ENCODE results near the gene ZNF70.

ZNF70 gene

DNA sequence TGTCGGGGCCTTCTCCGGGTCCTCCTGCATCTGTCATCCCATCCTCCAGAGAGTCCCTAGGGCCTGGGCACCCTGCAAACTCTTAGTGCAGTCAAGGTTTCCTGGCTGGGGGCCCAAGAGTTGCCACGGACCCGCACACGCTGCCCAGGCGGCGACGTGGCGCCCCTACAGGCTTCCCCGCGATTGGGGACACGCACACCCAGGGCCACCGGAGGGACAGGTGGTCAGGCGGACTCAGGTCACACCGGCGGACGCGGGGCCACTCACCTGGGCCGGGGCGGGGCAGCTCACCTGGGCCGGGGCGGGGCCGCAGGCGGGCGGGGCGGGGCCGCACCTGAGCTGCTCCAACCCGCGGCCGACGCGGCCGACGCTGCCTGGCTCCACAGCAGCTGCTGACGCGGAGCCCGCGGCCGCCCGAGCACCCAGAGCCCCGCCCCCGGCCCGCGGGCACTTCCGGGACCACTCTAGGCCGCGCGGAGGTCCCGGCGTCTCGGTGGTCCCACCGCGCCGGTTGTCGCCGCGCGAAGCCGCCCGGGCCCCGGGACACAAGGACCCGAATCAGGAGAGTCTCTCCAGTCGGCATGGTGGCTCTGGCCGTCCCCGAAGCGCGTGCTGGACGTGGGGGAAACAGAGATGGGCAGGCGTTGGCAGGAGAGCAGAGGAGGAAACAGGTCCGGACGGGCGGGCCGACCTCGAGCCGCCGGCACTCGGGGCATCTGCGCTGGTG lies at the start of gene ZNF70:
ZNF70 (minus strand) TSS at position 399 of the 727 bp plus-strand sequence. CDS start 5,972 bp downstream, outside the sequence.
- DNase-seq (ENCODE audit: low read depth in 2 of 2): peak; percentile 70 to 71

DNA sequence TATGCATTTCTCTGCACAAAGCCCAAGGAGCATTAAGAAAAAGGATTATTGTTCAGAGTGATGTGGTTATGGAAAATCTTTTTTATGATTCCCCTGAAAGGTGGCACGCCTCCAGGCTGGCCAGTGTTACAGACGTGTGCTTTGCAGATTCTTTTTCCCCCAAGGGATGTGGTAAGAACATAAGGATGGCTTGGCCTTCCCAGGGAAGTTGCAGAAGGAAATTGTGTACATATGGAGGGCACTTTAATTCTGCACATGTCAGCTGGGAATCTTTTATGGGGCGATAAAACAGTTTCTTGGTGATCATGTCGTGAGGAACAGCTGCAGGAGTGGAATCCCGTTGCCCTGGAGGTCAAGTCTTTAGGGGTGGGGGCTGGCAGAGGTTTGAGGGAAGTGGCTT lies 45.5 kb upstream of the ZNF70 start:
- no peak for DNase-seq (ENCODE audit: low read depth in 2 of 2)

DNA sequence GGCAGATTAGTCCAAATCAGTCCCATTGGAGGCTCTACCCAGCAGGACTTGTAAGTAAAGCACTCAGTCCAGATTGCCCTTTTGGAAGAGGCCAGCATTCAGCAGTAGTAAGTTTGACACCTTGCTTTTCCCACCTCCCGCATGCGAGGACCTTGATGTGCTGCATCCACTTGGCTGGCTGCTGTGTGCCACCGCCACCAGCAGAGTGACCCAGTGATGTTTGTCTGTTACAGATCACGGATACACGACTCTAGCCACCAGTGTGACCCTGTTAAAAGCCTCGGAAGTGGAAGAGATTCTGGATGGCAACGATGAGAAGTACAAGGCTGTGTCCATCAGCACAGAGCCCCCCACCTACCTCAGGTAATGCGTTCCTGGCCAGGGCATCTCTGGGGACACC lies 42.4 kb upstream of the ZNF70 start:
- DNase-seq (ENCODE audit: low read depth in 2 of 2): no peak

DNA sequence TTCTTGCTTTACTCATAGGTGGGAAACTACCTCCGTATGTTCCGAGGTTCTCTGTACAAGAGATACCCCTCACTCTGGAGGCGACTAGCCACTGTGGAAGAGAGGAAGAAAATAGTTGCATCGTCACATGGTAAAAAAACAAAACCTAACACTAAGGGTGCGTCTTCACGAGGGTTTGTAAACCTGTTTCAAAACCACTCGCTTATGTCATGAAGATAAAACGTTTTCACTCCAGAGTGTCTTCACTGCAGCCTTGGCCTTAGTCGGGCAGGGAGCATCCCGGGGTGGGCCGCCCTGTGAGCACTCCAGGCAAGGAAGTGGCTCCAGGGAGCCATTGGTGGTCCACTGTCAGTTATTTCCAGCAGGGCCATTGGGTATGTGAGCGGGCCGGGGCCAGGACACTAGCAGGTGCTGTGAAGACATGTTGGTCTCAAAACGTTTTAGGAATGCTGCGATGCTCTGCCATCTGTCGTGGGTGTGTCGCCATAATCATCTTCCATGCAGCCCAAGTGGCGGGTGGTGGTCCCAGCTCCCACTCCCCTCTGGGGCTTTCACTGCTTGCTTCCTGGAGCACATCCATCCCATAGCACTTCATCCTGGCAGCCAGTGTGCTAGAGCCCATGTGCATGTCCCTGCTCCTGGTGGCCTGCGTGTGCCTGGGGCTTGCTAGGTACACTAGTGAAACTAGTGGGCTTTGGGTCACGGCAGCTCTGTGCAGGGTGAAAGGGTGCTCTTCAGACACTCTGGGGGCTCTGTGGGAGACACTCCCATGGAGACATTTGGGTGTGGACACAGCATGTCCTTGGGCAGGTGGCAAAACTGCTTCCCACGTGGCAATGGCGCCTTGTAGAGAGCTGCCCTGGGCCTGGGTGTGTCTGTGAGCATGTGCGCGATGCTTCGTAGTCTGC lies 41.1 kb upstream of the ZNF70 start:
- DNase-seq (ENCODE audit: low read depth in 2 of 2): no peak

DNA sequence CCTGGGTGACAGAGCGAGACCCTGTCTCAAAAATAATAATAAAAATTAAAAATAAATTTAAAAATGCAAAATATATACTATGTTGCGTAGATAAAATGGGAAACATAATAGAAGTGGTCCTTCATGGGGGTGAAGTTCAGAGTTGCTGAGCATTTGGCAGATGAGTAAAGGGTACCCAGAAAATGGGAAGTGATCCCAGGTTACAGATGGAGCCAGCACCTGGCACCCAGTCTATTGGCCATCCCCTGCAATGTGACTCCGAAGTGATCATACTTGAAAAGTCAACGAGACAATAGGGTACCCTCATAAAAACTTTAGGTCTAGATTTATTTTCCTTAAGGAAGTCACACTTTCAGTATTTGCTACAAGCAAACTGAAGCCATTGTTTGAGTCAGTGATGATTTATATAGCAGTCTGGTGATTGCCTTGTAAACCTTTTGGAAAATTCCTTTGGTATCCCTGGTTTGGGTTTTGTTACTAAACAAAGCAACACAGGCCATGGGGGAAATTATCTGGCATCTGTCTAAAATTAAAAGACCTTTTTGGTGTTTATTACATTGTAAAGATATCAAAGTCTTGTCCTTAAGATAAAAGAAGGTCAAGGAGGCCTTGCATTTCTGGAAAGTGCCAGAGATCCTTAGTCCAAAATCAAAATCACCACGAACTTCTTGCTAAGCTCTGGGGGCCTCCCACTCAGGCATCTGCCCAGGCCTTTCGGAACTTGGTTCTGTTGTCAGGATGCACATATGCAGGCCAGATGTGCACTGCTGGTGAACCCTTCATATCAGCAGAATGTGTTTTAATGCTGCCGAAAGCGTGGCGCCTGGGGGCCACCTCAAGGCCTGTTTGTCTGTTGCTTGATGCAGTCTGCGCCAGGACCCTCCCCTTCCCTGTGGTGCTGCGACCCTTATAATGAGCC lies 40.2 kb upstream of the ZNF70 start:
- DNase-seq (ENCODE audit: low read depth in 2 of 2): no peak

DNA sequence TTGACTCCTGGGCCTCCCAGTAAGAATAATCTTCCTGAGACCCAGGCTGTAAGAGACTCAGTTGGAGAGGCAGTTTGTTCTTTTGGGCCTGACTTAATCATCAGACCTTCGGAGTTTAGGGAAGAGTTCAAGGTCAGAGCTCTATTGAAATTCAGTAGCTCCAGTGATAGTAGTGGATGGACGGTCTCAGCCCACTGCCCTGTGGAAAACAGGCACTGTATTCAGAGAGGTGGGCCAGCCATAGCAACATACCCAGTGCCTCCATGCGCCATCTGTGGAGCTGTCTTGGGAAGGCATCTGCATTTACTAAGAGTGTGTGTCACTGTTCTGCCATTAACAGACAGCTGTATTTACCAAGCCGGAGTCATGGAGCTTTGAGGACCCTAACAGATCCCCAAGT lies 38.7 kb upstream of the ZNF70 start:
- DNase-seq (ENCODE audit: low read depth in 2 of 2): no peak

DNA sequence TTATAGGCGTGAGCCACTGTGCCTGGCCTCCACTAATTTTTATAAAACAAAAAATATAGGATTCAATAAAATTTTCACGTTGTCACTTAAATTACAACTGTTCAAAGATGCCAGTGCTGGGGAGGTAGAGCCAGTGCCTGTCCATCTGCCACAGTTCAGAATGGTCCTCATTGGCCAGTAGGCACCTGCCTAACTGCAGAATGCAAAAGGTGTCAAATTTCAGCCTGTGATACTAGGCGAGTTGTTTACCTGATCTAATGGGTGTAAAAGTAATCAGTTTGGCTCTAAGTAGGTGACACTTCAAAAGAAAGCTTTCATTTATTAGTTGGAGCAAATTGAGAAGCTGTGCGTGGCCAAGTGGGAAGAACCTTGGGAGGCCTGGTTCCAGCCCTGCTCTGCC lies 38.2 kb upstream of the ZNF70 start:
- DNase-seq (ENCODE audit: low read depth in 2 of 2): no peak

DNA sequence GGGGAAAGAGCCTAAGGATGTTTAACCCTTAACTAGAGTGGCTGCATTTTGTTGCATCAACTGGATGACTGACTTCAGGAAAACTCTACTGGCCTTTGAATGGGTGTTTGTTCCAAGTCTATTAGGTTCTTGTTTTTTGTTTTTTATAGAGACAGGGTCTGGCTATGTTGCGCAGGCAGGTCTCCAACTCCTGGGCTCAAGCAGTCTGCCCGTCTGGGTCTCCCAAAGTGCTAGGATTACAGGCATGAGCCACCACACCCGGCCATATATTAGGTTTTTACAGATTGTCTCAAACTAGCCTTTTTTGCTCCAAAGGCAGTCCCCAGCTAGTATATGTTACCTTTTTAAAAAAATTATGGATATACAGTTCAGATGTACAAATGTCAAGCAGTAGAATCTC lies 37.0 kb upstream of the ZNF70 start:
- DNase-seq (ENCODE audit: low read depth in 2 of 2): no peak

DNA sequence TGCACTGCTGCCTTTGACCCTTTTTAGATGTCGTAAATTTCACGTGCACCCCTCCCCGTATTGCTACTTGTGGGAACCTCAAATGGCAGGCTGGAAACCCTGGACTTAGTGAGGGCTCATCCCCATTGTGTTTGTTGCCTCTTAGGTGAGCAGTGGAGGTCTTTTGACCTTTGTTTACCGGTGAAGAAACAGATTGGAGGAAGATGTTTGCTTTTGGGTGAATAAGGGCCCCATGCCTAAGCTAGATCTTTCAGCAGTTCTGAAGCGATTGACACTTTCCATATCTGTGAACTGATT lies 36.6 kb upstream of the ZNF70 start:
- no peak for DNase-seq (ENCODE audit: low read depth in 2 of 2)

DNA sequence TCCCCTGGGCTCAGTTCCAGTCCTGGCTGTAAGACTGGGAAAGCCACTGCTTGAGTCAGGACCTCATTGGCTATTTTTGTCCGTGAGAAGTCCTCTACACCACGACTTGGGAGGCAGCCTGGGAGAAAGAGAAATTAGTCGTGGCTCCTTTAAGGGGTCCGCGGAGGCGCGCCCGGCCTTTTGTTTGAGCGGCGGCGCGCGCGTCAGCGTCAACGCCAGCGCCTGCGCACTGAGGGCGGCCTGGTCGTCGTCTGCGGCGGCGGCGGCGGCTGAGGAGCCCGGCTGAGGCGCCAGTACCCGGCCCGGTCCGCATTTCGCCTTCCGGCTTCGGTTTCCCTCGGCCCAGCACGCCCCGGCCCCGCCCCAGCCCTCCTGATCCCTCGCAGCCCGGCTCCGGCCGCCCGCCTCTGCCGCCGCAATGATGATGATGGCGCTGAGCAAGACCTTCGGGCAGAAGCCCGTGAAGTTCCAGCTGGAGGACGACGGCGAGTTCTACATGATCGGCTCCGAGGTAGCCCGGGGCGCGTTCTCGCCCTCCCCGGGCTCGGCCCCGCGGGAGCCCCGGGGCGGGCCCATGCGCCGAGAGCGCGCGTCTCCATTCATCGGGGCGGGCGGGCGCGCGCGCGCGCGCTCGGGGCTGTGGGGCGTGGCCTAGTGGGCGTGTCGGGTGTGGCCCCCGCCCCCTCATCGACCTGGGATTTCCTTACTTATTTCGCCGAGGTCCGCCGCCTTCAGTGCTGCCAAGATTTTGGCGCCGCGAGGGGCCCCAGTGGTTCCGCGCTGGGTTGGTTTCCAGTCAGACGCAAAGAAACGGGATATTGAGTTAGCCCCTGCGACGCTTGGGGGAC lies 36.1 kb upstream of the ZNF70 start, which contains the start of gene SMARCB1:
SMARCB1 (plus strand) TSS at position 215 of the 848 bp plus-strand sequence; CDS start at position 419, 204 bp downstream.
- DNase-seq (ENCODE audit: low read depth in 2 of 2): peak; percentile 83 to 86

DNA sequence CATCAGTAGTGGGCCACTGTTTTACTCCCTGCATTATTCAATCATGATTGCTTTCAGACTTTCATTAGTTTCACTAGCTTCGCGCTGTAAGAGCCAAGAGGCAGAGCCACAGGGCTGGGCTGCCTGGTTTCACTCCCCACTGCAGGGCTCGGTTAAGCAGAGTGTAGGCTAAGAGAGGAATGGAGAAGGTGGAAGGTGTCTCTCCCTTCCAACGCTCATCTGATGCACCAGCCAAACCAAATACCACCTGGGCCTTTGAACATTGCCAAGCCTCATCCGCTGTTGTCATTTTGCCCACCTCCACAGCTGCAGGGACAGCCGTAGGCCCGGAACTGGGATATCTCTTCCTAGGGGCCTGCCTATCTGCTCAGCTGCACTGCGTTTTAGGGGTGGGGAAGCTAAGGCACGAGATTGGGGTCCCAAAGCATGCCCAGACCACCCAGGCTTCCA lies 35.4 kb upstream of the ZNF70 start:
- DNase-seq (ENCODE audit: low read depth in 2 of 2): no peak

DNA sequence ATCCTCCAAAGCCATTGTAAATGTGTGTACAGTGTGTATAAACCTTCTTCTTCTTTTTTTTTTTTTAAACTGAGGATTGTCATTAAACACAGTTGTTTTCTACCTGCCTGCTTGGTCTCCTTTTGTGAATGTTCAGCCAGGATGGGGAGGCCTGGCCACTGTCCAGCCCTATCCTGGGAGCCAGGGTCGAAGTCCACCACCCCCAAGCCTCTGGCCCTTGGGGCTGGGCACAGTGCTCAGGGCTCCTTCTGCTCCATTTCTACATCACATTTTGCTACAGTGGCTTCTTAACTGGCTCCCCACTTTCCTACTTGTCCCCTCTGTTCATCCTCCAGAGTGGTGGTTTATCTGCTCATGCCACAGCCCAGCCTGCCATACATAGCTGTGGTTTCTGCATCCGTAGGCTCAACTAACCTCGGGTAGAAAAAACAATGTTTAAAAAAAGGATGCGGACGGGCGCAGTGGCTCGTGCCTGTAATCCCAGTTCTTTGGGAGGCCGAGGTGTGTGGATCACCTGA lies 33.4 kb upstream of the ZNF70 start:
- no peak for DNase-seq (ENCODE audit: low read depth in 2 of 2)

DNA sequence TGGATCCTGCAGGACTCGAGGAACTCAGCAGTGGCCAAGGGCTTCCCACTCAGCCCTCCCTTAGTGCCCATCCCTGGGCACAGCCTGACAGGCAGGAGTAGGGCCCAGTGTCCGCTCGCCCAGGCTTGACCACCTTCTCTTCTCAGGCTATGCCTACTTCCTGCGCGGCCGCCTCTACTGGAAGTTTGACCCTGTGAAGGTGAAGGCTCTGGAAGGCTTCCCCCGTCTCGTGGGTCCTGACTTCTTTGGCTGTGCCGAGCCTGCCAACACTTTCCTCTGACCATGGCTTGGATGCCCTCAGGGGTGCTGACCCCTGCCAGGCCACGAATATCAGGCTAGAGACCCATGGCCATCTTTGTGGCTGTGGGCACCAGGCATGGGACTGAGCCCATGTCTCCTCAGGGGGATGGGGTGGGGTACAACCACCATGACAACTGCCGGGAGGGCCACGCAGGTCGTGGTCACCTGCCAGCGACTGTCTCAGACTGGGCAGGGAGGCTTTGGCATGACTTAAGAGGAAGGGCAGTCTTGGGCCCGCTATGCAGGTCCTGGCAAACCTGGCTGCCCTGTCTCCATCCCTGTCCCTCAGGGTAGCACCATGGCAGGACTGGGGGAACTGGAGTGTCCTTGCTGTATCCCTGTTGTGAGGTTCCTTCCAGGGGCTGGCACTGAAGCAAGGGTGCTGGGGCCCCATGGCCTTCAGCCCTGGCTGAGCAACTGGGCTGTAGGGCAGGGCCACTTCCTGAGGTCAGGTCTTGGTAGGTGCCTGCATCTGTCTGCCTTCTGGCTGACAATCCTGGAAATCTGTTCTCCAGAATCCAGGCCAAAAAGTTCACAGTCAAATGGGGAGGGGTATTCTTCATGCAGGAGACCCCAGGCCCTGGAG lies 32.6 kb upstream of the ZNF70 start:
- no peak for DNase-seq (ENCODE audit: low read depth in 2 of 2)

DNA sequence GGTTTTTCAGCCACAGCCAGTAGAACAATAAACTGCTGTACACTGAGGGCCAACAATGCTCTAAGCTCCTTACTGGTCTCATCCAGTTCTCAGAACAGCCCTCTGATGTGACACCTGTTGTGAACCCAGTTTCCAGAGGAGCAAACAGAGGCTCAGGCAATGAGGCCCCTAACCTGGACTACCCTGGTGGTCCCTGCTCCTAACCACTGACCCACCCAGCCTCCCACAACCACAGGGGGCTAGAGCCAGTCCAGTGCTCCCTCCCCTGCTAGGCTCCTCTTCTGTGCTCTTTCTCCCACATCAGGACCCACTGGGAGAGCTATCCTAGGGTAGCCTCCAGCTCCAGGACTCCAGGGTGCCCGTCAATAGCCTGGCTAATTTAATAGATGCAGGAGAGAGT lies 31.8 kb upstream of the ZNF70 start:
- no peak for DNase-seq (ENCODE audit: low read depth in 2 of 2)

DNA sequence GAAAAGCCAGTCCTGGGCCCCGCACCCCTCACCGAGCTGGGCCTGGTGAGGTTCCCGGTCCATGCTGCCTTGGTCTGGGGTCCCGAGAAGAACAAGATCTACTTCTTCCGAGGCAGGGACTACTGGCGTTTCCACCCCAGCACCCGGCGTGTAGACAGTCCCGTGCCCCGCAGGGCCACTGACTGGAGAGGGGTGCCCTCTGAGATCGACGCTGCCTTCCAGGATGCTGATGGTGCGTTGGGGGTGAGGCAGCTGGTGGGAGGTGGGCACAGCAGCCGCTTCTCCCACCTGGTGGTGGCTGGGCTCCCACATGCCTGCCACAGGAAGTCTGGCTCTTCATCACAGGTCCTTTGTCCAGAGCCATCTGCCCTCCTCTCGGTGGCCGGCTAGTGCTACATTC lies 31.3 kb upstream of the ZNF70 start:
- DNase-seq (ENCODE audit: low read depth in 2 of 2): no peak

DNA sequence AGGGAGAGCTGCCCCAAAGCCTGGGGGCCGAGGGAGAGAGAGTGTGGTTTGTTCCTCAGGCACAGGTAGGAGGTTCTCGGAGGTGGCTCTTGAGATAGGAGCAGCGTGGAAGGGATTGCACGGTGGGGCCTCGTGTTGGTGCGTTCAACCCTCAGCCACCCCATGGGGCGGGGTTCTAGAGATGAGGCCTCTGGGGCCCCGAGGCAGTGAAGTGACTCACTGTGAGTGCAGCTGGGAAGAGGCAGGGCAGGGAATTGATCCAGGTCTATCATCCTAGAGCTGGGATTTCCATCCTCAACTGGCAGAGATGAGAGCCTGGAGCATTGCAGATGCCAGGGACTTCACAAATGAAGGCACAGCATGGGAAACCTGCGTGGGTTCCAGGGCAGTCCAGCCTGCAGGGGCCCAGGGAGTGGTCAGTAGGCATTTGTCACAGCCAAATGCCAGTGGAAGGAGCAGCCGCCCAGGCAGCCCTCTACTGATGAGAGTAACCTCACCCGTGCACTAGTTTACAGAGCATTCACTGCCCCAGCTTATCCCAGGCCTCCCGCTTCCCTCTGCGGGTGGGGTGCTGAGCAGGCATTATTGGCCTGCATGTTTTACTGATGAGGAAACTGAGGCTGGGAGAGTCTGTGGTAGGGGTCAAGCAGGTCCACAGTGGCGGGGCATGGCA lies 30.7 kb upstream of the ZNF70 start:
- no peak for DNase-seq (ENCODE audit: low read depth in 2 of 2)

DNA sequence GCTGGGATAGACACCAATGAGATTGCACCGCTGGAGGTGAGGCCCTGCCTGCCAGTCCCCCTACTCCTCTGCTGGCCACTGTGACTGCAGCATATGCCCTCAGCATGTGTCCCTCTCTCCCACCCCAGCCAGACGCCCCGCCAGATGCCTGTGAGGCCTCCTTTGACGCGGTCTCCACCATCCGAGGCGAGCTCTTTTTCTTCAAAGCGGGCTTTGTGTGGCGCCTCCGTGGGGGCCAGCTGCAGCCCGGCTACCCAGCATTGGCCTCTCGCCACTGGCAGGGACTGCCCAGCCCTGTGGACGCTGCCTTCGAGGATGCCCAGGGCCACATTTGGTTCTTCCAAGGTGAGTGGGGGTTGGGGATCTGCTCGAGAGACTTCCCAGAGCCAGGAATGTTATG lies 30.2 kb upstream of the ZNF70 start:
- no peak for DNase-seq (ENCODE audit: low read depth in 2 of 2)

DNA sequence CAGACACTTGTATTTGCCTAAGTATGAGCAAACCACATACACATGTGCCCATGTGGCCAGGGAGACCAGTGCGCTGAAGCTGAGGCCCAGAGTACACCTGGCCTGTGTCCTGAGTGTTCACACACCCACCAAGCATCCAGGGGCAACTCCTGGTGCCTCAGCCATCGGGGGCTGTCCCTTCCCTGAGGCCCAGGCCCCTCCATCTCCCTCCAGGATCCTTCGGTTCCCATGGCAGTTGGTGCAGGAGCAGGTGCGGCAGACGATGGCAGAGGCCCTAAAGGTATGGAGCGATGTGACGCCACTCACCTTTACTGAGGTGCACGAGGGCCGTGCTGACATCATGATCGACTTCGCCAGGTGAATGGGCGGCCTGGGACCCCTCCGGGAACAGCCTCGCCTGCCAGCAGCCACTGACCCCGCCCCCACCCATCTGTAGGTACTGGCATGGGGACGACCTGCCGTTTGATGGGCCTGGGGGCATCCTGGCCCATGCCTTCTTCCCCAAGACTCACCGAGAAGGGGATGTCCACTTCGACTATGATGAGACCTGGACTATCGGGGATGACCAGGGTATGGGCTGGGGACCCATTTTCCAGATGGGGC lies 29.3 kb upstream of the ZNF70 start:
- no peak for DNase-seq (ENCODE audit: low read depth in 2 of 2)

DNA sequence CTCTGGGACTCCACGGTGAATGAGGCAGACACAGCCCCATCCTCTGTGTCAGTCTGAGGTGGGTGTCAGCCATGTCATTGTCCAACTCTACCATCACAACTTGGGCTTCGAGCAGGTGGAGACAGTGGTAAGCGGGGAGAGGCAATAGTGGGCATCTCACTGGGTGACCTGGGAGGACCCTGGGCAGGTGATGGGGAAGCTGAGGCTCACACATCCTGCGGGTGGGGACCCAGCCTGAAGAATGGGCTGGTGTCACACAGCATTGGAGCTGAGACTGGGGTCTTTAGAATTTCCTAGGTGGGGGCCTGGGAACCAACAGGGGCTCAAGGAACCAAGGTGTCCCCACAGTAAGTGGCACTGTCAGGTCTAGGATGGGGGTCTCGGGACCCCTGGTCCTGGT lies 28.8 kb upstream of the ZNF70 start:
- DNase-seq (ENCODE audit: low read depth in 2 of 2): no peak

All from activated CD4-positive, alpha-beta T cell treated with anti-CD3 and anti-CD28 coated beads for 24 hours (primary cell).